NCI-H1048 (cell line): ENCODE measurements around the gene LEMD1.
"Not testable (repeated sequence)": the region's sequence is repeated elsewhere in the genome, so short reads cannot be mapped to it uniquely, and the experiment has no call there.

Source experiments
- DNase-seq: peaks from one replicate; lab custom pipeline; 2025; lab: John Stamatoyannopoulos, UW

LEMD1 gene

DNA sequence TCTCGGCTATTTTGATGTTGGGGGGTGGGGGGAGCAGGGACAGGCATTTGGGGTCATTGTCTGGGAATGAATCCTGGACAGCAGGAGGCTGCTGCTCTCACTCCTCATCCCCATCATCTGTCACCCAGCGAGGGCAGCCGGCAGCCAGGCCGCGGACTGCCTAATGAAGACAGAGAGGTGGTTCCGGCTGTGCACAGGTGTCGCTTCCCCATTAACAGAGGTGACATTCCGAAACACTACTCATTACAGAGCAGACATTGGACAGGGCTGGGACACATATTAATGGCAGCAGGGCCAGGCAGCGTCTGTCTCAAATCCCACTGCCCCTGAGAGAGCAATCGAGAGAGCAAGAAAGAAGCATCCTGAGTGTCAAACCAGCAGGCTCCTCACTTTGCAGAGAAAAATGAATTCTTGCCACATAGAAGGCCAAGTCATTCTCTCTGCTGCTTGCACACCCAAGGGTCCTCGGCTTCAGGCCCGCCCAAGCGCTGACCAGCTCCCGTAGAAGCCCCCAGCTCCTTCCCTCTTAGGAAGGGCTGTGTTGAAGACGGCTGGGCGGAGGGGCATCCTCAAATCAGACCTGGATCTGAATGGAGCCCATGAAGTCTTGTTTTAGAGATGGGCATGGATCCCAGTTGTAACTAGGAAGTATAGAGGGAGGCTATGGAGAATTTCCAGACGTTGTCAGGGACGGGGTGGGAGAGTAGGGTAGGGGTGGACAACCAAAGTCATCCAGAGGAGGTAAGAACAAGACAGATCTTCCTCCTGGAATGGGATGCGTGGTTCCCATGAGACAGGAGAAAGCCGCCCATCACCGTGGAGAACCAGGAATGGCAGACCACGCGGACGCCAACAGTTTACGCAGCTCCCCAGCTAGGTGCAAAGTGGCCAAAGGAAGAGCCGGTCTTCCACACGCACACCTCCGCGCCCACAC, 8.2 kb upstream of the LEMD1 start:
- no peak for DNase-seq

DNA sequence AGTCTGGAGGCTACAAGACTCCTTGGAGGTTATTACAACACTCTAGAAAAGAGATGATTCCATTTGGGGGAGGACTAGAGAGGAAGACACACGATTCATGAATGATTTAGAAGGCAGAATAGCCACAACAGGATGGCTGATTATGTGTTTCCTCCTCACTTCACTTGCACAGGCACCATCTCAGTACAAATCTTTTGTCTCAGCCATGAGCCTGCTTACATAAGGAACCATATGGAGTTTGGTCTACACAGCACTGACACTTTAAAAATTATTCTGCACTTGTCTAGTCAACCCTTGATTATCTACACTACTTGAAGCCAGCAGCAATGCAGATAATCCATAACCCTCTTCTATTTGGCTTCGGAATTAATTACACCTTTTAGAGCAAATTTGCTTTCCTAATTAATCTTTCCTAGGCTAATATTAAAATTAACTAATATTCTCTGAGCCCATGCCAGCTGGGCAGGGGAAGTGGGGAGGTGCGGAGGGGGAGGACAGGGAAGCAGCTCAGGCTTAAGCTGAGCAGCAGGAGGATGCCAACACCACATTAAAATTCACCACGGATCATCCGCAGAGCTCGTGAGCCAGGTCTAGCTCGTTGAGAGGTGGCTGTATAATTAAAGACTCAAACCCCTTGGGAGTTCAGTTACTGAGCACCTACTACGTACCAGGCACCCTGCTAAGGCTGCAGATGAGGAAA, 3.2 kb upstream of the LEMD1 start:
- no peak for DNase-seq

DNA sequence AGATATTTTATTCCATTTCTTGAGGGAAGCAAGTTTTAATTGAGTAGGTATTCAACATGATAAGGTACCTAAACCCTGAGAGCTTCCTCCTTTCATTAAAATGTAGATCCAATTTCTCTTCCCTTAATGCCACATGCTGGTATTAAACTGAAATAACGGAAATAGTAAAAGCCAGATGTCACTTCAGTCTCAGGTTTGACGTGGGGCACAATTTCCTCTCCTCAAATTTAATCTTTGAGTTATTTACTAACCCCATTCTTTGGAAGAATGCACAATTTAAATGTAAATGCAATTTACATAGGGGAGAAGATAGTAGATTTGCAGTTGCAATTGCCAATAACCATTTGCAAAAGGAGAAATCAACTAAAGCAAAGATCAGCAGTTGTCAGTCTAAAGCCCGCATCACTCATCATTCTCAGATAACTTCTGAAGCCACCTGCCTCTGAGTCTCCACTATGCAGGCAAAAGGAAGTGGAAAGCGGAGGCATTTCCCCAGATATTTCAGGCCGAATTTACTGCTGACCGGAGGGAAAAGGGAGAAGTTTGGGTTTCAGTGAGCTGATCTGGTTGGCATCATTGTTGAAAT, 2.1 kb upstream of the LEMD1 start:
- DNase-seq: no peak

DNA sequence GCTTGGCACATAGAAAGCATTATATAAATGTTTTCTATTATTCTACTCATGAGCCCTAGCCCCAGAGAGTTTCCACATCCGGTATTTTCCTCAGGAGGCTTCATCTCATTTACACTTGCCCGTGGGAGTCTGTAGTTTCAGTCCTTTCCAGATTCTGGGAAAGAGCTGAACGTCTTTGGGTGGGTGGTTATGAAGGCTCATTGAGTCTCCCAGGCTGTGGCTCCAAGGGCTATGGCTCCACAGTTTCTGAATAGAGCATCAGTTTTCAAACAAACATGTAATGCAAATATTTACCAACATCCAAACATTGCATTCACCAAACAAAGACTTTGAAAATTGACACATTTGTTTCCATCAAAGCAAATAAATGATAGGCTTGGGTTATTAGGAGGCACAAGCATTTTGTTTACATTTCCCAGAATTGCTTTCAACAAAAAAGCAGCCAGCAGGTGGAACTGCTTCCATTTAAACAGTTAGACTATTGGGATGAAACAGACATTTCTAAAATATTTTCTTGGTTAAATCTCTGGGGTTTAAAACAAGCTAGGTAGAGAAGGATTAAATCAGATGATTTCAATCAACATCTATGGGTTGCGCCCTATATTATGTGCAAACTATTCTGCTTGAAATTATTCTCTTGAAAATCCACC, 1.3 kb upstream of the LEMD1 start:
- DNase-seq: no peak

DNA sequence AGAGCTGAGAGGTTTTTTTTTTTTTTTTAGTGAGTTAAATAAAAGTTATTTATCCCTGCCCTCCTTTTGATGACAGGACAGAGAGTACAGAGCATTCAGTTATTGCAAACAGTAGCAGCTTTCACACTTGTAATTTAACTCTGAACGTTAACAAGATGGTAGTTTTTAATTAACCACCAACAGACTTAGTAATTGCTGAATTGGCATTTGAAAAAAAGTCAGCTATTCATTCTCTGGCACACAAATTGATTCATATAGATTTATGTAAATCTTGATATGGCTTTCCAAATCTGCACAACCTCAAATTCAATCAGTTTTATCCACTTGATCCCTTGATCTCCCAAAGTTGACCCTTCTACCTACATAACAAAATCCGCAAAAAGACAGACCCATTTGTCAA, 918 bp downstream of the LEMD1 start:
- DNase-seq: no peak

DNA sequence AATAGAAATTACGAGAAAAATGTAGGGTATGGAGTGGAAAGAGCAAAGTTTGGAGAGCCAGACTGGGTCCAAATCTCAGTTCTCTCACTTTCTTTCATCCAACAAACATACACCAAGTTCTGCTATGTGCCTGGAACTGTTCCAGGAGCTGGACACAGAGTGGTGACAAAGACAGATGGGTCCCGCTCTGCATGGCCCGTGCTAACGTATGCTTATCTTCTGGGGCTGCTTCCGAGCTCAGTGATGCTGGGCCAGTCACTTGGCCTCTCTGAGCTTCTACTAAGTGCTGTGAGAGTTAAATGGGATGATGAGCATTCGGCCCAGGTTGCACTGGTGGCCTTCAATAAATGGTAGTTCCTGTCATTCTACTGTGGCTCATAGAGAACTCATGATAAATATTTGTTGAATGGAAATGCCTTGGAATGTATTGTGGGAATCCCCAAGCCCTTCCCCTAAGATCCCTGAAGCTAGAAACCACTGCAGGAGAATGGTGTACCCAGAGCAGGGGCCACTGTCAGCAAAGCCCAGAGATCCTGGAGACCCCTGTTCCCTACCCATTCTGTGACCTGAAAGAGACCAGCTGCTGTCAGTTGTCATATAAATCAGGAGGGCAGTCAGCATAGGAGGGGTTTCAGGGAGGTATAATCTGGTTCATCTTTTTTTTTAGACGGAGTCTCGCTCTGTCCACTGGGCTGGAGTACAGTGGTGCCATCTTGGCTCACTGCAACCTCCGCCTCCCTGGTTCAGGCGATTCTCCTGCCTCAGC, 3.8 kb downstream of the LEMD1 start:
- DNase-seq: no peak

DNA sequence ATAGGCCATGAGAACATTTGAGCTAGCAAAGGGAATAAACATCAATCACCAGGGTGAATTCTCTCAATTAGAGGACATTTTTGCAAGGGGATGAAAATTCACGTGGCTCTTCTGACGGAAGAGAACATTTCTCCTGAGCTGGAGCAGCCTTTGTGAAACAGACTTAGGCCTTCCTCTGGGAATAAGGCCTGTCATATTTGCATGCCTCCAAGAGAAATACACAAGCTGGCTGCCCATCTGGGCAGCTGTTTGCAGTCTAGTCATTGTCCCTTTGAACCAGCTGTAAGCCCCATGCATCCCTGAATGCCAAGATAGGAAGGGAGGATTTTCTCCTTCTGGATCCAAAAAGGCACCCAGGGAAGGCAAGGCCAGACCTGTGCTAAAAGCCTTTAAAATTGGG, 5.5 kb downstream of the LEMD1 start:
- no peak for DNase-seq

DNA sequence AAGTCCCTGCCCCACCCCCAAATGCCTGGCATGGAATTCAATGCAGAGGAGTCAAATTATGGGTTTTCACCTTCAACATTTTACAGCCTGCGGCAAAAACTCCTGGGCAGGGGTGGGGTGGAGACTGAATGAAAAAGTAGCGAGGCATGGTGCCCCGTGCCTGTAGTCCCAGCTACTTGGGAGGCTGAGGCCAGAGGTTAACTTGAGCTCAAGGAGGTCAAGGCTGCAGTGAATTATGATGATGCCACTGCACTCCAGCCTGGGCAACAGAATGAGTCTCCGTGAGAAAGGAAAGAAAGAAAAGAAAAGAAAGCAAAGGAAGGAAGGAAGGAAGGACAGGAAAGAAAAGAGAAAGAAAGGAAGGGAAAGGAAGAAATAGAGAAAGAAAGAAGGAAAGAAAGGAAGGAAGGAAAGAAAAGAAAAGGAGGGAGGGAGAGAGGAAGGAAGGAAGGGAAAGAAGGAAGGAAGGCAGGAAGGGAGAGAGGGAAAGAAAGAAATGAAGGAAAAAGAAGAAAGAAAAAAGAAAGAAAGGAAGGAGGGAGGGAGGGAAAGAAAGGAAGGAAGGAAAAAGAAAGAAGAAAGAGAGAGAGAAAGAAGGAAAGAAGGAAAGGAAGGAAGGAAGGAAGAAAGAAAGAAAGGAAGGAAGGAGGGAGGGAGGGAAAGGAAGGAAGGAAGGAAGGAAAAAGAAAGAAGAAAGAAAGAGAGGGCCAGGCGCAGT, 11.1 kb downstream of the LEMD1 start:
- no peak for DNase-seq

DNA sequence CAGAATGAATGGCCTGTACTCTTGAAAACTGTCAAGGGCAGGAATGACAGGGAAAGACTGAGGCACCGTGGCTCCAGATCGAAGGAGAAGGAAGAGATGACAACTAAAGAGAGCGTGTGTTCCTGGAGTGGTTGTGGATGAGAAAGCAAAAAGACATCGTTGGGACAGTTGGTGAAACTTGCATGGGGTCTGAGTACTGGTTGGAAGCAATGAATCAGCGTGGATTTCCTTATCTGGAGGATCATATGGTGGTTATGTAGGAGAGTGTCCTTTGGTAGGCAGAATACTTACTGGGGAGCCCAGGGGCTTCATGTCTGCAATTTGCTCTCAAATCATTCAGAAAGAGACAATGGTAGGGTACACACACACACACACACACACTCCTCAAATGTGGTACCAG, 13.9 kb downstream of the LEMD1 start:
- no peak for DNase-seq

DNA sequence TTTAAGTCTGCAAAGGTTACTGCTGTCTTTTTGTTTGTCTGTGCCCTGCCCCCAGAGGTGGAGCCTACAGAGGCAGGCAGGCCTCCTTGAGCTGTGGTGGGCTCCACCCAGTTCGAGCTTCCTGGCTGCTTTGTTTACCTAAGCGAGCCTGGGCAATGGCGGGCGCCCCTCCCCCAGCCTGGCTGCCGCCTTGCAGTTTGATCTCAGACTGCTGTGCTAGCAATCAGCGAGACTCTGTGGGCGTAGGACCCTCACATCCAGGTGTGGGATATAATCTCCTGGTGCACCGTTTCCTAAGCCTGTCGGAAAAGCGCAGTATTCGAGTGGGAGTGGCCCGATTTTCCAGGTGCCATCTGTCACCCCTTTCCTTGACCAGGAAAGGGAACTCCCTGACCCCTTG, 15.6 kb downstream of the LEMD1 start:
- not testable (repeated sequence) for DNase-seq

DNA sequence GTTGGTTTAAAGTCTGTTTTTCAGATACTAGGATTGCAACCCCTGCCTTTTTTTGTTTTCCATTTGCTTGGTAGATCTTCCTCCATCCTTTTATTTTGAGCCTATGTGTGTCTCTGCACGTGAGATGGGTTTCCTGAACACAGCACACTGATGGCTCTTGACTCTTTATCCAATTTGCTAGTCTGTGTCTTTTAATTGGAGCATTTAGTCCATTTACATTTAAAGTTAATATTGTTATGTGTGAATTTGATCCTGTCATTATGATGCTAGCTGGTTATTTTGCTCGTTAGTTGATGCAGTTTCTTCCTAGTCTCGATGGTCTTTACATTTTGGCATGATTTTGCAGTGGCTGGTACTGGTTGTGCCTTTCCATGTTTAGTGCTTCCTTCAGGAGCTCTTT, 17.4 kb downstream of the LEMD1 start:
- DNase-seq: not testable (repeated sequence)

DNA sequence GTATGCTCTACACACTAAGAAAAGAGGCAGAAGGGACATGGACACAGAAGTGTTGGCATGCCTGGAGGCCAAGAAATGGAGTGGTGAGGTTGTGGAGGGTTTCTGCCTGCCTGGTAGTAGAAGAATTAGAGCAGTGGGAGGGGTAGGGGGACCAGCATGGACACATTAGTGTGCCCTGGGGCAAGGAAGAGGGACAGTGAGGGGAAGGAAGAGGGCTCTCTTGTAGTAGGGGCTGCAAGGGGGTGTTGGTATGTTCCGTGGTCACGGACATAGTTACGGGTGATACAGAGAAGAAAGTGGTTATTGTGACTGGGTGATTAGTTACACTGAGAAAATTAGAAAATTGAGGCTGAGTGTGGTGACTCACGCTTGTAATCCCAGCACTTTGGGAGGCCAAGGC, 23.3 kb downstream of the LEMD1 start:
- DNase-seq: no peak

DNA sequence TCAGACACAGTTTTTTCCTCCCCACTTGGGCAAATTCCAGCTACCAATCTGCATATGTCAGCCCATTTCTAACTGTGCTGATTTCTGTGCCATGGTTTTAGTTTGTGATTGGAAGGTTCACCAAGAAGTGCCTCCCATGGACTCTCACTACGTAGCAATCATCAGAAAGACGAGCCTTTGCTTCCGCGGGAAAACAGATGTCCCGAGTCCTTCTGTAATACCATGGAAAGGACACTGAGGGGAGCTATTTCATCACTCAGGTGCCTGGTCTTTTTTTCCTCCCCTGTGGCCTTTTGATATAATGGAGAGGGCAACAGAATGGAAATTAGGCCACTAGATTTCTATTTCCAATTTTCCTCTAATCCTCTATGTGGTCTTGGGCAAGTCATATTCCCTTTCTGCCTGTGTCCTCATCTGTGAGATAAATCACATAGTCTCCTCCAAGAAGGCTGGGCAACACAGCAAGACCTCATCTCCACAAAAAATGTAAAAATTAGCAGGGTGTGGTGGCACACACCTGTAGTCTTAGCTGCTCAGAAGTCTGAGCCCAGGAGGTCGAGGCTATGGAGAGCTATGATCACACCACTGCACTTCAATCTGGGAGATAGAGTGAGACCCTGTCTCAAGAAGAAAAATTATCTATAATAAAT, 24.8 kb downstream of the LEMD1 start:
- no peak for DNase-seq

DNA sequence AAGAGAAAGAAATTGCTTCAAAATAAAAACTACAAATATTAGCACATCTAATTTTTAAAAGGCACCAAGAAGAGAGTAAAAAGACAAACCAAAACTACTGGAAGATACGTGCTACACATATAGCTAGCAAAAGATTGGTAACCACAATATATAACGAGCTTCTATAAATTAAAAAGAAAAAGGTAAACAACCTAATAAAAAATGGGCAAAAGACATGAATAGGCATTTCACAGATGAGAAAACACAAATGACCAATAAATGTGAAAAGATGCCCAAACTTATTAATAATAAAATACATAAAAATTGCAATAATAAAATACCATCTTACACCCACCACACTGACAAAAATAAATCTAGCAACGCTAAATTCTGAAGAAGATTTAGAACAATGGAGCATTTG, 26.2 kb downstream of the LEMD1 start:
- DNase-seq: no peak

DNA sequence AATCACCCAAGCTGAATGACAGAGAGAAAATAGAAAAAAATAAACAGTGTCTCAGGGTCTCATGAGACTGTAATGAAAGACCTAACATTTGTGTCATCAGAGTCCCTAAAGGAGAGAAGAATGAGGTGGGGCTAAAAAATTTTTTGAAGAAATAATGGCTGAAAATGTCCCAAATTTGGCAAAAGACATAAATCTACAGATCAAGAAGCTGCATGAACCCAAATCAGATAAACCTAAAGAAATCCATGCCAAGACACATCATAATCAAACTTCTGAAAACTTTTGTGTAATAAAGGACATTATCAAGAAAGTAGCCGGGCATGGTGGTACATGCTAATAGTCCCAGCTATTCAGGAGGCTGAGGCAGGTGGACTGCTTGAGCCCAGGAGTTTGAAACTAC, 29.2 kb downstream of the LEMD1 start:
- DNase-seq: no peak

DNA sequence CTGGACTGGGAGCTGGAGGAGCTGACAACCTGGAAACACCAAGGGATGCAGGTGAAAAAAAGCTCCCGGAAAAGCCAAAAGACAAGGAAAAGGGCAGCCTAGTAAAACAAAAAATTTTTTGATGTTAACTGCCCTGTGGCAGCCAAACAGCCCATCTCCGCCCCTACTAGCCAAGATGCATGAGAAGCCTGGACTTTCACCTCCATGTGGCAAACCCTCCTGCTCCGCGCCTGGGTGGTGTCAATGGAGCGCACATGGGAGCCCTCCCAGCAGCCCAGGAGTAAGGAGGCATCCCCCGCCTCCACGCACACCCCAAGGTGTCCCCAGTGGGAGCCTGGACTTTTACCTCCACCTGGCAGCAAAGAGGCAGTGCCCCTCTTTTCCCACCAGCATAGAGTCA, 30.5 kb downstream of the LEMD1 start:
- DNase-seq: no peak

DNA sequence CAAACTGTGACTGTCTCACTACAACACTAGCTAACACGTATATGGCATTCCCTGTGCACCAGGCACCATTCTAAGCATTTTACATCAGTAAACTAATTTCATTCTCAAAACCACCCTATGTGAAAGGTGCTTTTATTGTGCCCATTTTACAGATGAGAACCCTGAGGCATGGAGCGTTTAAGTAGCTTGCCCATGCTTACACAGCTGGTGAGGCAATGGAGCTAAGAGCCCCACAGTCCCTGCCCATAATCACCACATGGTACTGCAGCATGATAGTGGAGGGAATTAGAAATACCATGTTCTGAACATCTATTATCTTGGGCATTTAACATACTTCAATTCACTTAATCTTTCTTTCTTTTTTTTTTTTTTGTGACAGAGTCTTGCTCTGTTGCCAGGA, 34.0 kb downstream of the LEMD1 start:
- no peak for DNase-seq

DNA sequence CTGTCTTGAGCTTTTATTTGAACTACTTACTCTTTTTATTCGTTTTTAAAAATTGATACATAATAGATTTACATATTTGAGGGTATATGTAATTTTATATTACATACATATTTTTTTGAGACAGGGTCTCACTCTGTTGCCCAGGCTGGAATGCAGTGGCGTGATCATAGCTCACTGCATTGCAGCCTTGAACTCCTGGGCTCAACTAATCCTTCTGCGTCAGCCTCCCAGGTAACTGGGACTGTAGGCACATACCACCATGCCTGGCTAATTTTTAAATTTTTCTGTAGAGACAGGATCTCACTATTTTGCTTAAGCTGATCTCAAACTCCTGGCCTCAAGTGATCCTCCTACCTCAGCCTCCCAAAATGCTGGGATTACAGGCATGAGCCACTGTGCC, 38.9 kb downstream of the LEMD1 start:
- not testable (repeated sequence) for DNase-seq

DNA sequence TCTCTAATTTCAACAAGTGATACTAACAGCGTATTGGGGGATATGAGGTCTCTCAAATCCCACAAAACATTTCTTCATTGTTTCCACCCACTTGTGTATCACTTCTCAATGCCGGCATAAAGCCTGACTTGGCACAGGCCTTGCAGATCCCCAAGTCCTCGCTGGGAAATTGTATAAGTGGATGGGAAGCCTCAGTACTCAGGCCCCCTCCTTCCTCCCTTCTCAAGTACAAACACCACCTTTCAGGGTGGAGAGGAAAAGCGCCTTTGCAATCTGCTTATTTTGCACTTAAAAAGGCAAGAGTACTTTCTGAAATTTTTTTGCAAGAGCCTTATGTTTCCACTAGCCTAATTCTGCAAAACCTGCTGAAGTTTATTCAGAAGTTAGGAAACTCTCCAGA, 39.3 kb downstream of the LEMD1 start:
- no peak for DNase-seq

DNA sequence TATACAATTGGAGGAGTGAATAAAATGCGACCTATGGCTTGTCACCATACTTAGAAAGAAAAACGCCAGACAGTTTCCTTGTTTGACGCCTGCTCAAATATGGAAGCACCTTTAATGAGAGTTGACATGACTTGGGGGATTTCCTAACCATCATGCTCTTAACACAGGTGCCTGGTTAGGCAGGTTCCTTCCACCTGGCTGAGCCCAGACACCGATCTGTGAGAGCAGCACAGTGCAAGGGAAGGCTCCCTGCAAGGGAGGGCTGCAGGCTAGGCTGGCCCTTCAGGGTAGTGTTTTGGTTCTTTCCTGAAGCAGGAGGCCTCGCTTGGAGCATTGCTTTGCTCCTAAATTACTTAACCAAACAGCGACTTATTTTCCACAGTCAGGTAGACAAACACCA, 40.6 kb downstream of the LEMD1 start:
- no peak for DNase-seq

DNA sequence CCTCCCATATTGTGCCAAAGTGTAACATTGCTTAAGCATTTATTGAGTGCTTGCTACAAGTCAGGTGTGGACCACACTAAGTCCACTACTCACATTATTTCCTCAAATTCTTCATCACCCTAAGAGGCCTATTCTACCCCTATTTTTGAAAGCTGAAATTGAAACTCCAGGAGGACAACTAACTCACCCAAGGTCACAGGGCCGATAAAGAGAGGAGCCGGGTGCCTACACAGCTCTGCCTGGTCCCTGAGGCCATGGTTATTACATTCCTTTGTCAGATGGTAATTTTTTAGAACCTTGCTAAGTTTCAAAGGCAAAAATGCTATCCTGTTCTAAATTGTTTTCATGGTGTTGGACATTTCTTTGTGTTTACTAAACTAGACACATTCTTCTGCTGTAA, 41.0 kb downstream of the LEMD1 start:
- DNase-seq: no peak
